Renal cortex interstitium (tissue), 11 donors: ENCODE measurements around the gene INTS7. TPM values are rescaled to one million over a fixed set of nuclear protein-coding genes. Genes with fewer than 3 reads are reported as not detected.

Experiments
- DNase-seq, 11 donors: peaks; one replicate each; pipeline ENCODE4 v3.0.0-alpha.2; 2013; ENCODE audit warnings: low read depth in 9 of 11, low spot score in 4 of 11; ENCODE audit errors: extremely low read depth in 1 of 11
- polyA plus RNA-seq, 3 donors: library from polyadenylated mRNA; unstranded; fragments of 120-200 nt; gene quantifications; one replicate each; pipeline ENCODE4 v1.2.1, GENCODE V29; 2013; ENCODE audit not compliant: insufficient read length in 3 of 3

INTS7 gene
- polyA plus RNA-seq, 3 donors: 15.8 to 22.0 (median 18.6) TPM

- no peak for DNase-seq
Observed at GRCh38 chr1:211894312-211894711, 141.0 kb downstream of the INTS7 start.

GRCh38 chr1:211893260-211893659 is 142.1 kb downstream of the INTS7 start:
- no peak for DNase-seq

GRCh38 chr1:211892577-211892976 is 142.8 kb downstream of the INTS7 start:
- no peak for DNase-seq

- no peak for DNase-seq
Observed at GRCh38 chr1:211891708-211892107, 143.6 kb downstream of the INTS7 start.

Other genes with a start within 250 kb of the INTS7 start
- gene LPGAT1, start 204.8 kb downstream of the INTS7 start, polyA plus RNA-seq: 10 to 100 TPM; 23.8 to 28.7 (median 27.6) TPM
- gene DTL, start 191 bp upstream of the INTS7 start, polyA plus RNA-seq: 10 to 100 TPM; 16.9 to 24.3 (median 21.8) TPM
- gene PPP2R5A, start 249.9 kb upstream of the INTS7 start, polyA plus RNA-seq: 10 to 100 TPM; 28.5 to 38.3 (median 33.8) TPM